NCI-H446 treated with DMSO at 0.1 percent for 48 hours (cell line): ENCODE data around the gene GDF11.

Experiments
- DNase-seq: peaks from one replicate; lab custom pipeline; 2025; lab: John Stamatoyannopoulos, UW

Gene GDF11

DNA sequence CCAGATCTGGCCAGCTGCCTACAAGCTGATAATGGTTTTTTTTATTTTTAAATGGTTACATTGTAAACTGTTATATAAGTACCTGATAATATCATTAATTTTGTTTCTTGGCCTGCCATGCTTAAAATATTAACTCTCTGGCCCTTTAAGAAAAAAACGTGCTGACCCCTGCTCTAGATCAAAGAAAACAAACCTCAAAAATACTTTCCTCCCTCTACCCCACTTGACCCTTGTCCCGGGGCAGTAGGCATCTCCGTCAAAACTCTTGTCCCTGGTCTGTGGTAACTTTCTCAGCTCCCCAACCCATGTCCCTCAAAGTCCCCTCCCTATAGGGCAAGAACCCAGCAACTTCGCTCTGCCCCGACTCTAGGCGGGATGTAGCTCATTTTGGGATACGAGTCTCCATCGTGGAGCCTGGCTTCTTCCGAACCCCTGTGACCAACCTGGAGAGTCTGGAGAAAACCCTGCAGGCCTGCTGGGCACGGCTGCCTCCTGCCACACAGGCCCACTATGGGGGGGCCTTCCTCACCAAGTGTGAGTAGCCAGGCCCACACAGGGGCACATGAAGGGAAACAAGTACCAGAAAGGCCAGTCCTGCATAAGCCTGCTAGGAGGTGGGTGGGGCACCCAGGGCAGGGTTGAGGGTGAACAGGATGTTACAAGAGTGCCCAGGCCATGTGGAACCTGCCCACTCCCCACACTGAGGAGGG, 19.3 kb upstream of the GDF11 start:
- no peak for DNase-seq

GRCh38 chr12:55724226-55724939, 18.5 kb upstream of the GDF11 start:
- DNase-seq = peak; percentile 16

DNA sequence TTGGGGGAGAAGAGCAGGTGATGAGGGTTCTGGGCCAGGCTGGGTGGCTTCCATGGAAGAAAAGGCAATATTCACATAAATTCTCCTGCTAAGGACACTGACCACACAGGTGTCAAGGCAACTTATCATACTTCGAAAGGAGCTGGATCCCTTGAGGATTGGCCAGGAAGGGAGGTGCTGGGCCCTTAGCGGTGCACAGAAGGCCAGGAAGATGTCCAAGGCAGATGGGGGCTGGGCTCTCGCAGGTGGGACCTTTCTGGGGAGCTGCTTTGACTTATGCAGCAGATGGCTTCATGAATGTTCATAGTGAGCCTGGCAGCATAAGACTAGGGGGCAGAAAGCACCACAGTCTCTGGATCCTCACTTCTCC, 18.0 kb upstream of the GDF11 start:
- no peak for DNase-seq

DNA sequence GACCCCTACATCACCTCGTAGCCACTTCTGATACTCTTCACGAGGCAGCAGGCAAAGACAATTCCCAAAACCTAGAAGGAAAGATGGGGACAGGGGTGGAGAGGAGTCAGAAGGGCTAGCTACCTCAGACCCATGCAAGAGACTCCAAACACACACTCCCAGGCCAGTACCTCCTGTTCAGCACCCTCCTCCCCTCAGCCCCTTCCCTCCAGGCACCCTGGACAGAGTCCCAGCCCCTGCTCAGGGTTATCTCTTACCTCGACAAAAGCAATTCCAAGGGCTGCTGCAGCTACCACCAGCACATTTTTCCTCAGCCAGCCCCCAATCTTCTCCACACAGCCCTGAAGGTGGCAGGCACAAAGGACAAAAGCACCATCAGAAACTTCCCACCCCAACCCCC, 17.4 kb upstream of the GDF11 start:
- no peak for DNase-seq

- no peak for DNase-seq
Measured at GRCh38 chr12:55726971-55727370, 16.0 kb upstream of the GDF11 start.

DNA sequence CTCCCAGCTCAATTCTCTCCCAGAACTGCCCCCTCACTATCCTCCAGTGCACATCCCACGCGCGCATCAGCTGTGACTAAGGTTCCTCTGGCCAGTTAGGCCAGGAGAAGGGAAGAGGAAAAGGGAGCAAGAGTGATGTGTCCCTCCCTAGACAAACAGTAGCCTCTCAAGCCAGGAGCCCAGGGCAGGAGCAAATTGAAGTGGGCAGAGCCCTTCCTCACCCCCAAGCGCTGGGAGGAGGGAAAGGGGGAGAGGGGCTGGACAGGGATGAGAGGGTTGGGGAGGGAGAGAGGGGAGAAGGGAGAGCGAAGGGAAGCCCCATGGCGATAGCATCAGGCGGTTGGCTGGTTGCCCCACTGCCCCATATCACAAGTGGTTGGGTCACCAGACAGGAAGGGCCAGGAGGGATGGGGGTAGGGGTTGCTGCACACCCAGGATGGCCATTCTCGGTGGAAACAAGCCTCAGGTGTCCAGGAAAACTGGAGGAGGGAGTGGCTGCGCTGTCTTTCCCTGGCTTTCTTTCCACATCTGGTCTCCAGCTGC, 15.2 kb upstream of the GDF11 start:
- DNase-seq = no peak

DNA sequence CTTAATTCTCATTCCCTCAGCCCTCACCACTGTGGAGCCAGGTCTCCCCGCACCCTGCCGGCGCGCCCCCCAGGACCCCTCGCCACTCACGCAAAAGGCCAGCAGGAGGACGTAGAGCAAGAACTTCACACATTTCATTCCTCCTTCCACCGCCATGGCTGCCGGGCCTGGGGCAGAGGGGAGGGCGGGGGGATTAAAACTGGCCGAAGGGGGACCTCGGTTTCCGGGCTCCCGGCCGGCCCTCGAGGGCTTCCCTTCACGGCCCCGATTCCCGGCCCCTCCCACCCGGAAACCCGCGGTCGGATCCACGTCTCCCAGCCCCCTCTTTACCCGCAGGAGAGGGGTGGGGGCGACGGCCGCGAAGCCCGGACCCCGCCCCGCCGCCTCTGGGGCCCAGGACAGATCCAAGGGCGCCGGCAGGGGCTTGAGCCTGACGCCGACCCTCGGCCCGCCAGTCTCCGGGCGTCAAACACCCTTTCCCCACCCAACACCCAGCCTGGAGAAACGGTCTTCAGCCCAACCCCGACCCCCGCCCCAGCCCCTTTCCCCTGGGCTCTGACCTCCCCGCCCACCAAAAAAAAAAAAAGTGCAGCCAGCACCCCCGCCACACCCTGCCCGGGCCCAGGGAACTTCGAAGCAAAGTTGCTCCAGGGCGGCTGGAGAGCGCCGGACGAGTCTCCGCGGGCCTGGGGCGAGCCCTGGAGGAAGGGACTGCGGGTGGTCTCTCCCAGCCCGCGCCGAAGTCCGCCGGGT, 14.6 kb upstream of the GDF11 start:
- no peak for DNase-seq

DNA sequence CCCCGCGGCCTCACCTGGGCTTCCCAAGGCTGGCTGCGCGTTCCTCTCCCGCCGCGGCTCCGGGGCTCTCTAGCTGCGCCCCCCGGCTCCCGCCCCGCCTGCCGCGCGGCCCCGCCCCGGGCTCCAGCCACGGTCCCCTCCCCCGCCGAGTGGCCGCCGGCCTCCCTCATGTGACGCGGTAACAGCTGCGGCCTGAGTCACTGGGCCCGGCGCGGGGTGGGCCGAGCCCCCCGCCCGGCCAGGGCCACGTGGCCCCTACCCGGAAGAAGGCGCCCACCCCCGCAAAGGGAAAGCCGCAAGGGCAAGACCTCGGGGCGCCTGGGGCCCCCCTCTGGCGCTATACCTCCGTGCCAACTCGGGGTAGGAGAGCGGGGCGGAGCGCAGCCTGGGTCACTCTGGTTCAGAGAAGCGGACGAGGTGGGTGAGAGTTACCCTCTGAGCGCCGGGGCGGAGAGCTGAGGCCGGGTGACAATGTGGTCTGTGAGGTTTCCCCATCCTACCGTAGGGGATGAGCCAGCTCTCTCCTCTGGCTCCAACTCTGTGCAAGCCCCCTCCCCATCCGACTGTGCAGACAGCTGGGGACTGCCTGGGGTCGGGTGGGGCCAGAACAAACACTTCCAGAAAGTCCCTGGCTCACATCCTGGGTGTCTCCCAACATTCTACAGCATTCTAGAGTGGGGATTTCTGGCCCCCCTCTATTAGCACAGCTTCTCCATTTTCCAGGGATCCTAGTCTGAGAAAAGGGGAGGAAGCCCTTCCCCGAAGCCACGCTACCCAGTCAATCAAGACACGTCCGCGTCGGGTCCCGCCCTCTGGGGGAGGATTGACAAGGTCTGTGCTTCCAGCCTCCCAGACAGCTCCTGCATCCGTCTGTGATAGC, 13.7 kb upstream of the GDF11 start, which contains the start of gene CD63:
CD63 (minus strand) TSS at position 71 of the 880 bp plus-strand sequence. CDS start 668 bp downstream, outside the sequence.
- DNase-seq = peak; percentile 79

DNA sequence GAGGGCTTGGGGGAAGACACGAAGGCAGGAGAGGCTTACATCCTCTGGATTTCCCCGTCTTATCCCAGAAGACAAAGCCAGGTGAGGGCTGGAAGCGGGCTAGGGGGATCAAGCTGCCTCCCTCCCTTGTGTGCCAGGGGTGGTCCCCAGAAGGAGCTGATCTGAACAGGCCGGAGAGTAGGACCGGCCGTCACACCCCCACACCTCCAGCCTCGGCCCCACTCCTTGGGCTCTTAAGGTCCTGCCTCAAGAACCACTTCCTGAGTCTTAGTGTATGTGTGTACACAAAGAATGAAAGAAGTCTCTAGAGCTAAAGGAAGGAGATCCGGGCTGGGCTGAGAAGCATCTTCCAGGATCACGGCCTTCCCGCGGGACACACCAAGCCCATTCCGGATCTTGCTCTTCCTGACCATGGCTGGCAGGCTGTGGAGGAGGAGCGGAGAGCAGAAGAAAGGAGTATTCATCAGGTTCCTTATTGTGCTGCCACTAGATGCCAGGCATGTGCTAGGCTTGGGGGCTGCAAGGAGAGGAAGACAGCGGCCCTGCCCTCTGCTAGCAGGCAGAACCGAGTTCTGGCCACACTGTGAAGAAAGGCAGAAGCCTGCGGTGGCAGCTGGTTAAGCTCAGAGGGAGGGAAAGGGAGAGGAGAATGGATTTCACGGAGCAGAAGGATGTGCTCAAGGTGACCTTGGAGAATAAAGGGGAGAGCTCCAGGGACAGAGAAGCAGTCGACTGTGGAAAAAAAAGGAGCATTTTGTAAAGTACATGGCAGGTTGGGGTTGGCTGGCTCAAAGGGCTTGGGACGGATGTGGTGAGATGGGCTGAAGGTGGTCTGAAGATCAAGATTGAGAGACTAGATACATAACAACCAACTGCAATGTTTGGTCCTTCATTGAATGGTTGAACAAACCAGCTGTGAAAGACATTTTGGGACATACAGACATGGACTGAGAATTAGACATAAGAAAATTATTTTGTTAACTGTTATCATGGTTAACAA, 12.8 kb upstream of the GDF11 start:
- DNase-seq = no peak

DNA sequence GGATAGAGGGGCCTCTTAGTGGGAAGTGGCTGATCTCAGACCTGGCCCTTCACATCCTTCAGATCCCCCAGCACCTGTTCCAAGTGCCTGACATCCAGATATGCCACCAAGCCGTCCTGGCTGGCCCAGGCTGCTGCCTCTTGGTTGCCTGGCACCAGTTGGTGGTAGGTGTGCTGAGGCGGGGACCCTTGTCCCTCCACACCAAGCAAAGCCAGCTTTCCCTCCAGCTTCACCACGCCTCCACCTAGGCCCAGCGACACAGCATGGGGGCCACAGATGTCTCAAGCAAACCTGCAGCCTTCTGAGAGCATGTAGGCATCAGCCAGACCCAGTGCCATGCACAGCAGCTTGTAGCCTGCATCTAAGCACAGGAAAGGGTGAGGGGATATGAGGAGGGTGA, 10.6 kb upstream of the GDF11 start:
- DNase-seq = no peak

DNA sequence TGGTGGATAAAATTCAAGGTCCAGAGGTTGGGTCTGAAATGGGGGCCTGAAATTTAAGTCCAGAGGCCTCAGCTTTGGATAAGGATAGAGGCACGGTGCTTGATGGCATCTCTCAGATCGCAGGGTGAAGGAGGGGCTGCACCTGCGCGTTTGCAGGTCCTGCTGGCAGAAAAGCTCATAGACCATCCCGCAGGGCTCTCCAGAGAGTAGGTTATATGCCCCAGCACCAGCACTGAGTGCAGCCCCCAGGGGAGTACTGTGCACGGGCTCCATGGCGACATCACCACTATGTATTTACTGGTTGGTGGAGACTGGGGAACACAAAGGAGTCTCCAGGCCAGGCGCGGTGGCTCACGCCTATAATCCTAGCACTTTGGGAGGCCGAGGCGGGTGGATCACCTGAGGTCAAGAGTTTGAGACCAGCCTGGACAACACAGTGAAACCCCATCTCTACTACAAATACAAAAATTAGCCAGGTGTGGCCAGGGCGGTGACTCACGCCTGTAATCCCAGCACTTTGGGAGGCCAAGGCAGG, 9.8 kb upstream of the GDF11 start:
- no peak for DNase-seq

DNA sequence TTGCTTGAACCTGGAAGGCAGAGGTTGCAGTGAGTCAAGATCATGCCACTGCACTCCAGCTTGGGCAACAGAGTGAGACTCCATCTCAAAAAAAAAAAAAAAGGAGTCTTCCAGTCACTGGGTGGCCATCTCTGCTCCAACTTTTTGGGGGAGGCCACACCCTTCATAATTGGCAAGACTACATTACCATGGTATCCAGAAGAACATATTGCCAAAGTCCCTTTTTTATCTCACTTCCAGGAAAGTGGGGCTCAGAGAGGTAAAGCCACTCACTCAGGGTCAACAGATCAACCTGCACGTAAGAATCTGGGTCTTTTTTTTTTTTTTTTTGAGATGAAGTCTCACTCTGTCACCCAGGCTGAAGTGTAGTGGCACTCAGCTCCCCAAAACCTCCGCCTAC, 9.1 kb upstream of the GDF11 start:
- DNase-seq = no peak

DNA sequence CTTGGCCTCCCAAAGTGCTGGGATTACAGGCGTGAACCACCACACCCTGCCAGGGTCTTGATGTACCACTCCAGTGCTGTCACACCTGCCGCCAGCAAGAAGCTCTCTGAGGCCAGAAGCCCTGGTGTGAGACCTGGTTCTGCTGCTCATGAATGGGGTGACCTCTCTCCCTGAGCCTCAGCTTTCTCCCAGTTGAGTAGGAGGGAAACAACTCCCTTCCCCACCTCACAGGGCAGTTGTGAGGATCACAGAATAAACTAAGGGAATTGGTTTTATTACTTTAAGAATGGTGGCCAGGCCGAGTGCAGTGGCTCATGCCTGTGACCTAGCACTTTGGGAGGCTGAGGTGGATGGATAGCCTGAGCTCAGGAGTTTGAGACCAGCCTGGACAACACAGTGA, 8.3 kb upstream of the GDF11 start:
- DNase-seq = no peak

DNA sequence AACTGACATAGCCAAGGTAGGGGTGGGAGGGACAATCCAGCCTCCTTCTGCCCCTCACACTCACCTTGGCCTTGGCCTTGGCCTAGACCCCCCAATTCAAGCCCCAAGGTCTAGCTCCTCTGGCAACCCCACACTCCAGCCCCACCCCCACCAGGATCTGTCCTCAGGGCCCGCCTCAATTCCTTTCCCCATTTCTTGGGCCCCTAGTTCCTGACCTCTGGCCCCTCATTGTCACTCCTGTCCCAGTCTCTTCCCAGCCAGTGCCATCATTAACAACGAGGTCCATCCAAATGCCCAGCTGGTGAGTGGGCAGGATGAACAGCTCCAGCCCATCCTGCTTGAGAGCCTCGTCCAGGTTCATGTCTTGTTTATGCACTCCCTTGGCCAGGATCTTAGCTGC, 6.8 kb upstream of the GDF11 start:
- no peak for DNase-seq

- peak; percentile 27 for DNase-seq
Measured at GRCh38 chr12:55736780-55737580, 5.9 kb upstream of the GDF11 start.

DNA sequence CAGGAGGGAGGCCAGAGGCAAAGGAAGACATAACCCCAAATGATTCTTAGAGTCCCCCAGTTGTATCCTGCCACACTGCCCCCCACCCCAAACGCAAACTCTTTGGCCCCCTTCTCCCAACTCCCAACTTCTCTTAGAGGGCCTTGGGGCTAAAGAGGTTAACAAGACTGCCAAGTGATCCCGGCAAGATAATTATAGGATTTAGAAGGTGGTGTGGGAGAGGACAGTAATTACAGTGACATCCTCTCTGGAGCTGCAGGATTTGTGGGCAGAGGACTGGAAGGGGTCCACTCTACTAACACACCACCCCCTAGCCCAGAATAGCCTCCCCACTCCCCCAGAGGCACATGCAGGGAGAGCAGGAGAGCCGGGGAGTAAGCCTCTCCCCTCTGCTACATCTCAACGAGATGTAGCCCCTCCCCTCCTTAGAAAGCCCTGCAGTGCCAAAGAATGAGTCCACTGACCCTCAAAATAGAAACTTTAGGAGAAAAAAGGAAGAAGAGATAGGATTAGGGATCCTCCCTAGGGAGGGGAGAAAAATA, 5.3 kb upstream of the GDF11 start:
- DNase-seq = no peak

DNA sequence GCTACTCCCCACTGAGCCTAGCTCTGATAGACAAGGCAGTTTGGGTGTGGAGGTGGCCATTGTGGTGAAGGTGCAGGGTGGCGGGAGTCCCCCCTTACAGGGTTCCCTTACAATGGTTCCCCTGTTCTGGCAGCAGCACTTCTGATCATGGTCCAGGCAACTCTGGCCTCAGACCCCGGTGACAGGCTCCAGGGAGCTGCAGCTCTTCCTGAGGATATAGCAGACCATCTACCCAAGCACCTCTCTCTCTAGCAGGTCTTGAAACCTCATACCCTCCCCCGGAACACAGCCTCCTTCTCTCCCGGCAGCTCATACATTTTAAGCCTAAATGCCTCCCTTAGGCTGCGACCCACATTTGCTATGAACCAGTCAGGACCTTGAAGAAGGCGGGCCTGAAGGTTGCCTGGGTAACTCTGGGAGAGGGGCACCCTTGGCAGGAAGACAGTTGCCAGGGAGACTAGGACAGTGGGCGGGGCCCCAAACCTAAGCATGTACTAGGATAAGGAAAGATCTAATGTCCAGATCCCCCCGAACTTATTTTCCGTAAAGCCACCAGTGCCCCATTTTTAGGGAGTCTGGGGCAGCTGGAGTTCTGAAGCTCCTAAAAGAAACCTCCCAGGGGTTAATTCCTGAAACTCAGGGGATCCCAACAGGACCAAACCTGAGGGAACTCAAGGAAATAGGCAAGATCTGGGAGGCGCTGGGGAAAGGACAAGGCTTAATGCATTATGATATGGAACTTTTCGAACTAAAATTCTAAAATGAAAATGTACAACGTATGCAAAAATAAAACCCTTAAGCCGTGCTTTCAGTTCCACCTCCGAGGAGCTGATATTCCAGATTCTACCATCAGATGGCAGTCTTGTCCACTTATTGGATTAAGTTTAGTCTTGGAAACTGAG, 4.5 kb upstream of the GDF11 start:
- peak; percentile 85 for DNase-seq

DNA sequence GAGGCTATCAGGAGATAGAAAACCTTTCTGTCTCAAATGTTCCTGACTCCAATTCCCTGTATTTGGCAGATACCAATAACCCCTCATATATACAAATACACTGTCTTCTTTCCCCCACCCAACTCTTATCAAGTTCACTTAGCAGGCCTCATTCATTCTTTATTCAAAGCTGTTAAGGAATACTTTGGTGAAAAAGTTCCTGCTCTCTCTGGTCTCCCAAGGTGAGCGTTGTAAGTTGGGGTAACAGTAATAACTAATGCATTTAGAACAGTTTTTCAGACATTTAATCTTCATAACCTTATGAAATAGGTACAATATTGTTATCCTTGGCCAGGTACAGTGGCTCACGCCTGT, 3.9 kb upstream of the GDF11 start:
- DNase-seq = no peak
